ENCODE results near the gene TP73.

GRCh38 chr1:3661631-3662030 is 9.3 kb downstream of the TP73 start:
- TF ChIP-seq SIN3A (IDR thresholded peaks at IDR 0.05; ENCODE audit: borderline replicate concordance, insufficient read depth, low read length), result no peak
- no peak for TF ChIP-seq REST (IDR thresholded peaks at IDR 0.05; ENCODE audit: insufficient read depth in 1 of 2, low read depth in 2 of 2, low read length in 2 of 2)
- TF ChIP-seq POLR2AphosphoS5 (IDR thresholded peaks at IDR 0.05; ENCODE audit: low read depth, low read length), result no peak
- TF ChIP-seq TAF1 (IDR thresholded peaks at IDR 0.05; ENCODE audit: borderline replicate concordance, insufficient read depth, low read length), result no peak
